CD4-positive, alpha-beta T cell (primary cell): ENCODE data around the gene STXBP2. TPM values are rescaled to one million over a fixed set of nuclear protein-coding genes. Genes with fewer than 3 reads are reported as not detected.

Experiments used
- ATAC-seq: fragments of 200-7000 bp; cut with Tn5 transposase; one replicate; pipeline ENCODE4 v1.10.0; 2022; ENCODE audit warnings: mild to moderate bottlenecking; ENCODE audit not compliant: poor library complexity
- CTCF ChIA-PET: fragments of 350-600 bp; sonication (Branson Sonifier 250); formaldehyde crosslinking; loops from one replicate; lab custom pipeline; 2021; ENCODE audit warnings: antibody characterized with exemption, inconsistent platforms; lab: Charles Lee
- POLR2A ChIA-PET: fragments of 350-600 bp; sonication (Branson Sonifier 250); formaldehyde crosslinking; loops from one replicate; lab custom pipeline; 2021; ENCODE audit warnings: antibody characterized with exemption, inconsistent platforms; lab: Charles Lee
- DNase-seq, 14 experiments: peaks; one replicate each; pipeline ENCODE4 v3.0.0-alpha.2; 2013 to 2020; ENCODE audit warnings: mixed read lengths in 2 of 14
- H3K27ac ChIP-seq, 2 donors: one replicate each; pipeline versions ENCODE4 v1.5.1 to v1.7.0; 2013; ENCODE audit warnings: low read length in 2 of 2, low read depth in 1 of 2, mild to moderate bottlenecking in 1 of 2
- H3K27me3 ChIP-seq, 2 experiments: 1 replicate in 1 of 2; 2 replicates in 1 of 2; pipeline versions ENCODE4 v1.6.1 to v1.7.0; 2013; ENCODE audit warnings: low read length in 2 of 2, control low read depth in 1 of 2, mild to moderate bottlenecking in 1 of 2, moderate library complexity in 1 of 2; ENCODE audit not compliant: insufficient read depth in 2 of 2, control insufficient read depth in 1 of 2
- H3K36me3 ChIP-seq: one replicate; pipeline ENCODE4 v1.6.1; 2013; ENCODE audit warnings: low read length, control low read depth; ENCODE audit not compliant: insufficient read depth
- H3K4me1 ChIP-seq: one replicate; pipeline ENCODE4 v1.6.1; 2013; ENCODE audit warnings: low read length, control low read depth; ENCODE audit not compliant: insufficient read depth
- H3K4me3 ChIP-seq: one replicate; pipeline ENCODE4 v1.5.1; 2013; ENCODE audit warnings: mild to moderate bottlenecking, low read length, moderate library complexity
- H3K9me3 ChIP-seq, 2 experiments: 1 replicate in 1 of 2; 2 replicates in 1 of 2; pipeline versions ENCODE4 v1.6.1 to v1.7.0; 2013; ENCODE audit warnings: low read length in 2 of 2, mild to moderate bottlenecking in 2 of 2, control low read depth in 1 of 2, moderate library complexity in 1 of 2; ENCODE audit not compliant: control insufficient read depth in 1 of 2, insufficient read depth in 1 of 2
- H3K27ac Mint-ChIP-seq: one replicate; pipeline ENCODE4 v1.8.0; 2020; ENCODE audit warnings: mixed read lengths
- H3K27me3 Mint-ChIP-seq: one replicate; pipeline ENCODE4 v1.8.0; 2021; ENCODE audit warnings: mixed read lengths
- H3K36me3 Mint-ChIP-seq: one replicate; pipeline ENCODE4 v1.8.0; 2021; ENCODE audit warnings: low read depth, mixed read lengths
- H3K4me1 Mint-ChIP-seq: one replicate; pipeline ENCODE4 v1.8.0; 2021; ENCODE audit warnings: low read depth, mixed read lengths
- H3K4me3 Mint-ChIP-seq: one replicate; pipeline ENCODE4 v1.8.0; 2020; ENCODE audit warnings: mild to moderate bottlenecking, mixed read lengths
- H3K9me3 Mint-ChIP-seq: one replicate; pipeline ENCODE4 v1.8.0; 2020; ENCODE audit warnings: mixed read lengths
- intact Hi-C, 2 experiments: fragments of 100-400 bp; cut with DNase I in 1 of 2; cut with micrococcal nuclease in 1 of 2; formaldehyde crosslinking; loops; one replicate each; pipeline versions ENCODE4 v1.15.1 to v1.9.0; 2023 to 2025; cut with DNase I, micrococcal nuclease
- total RNA-seq, 174 experiments: library from RNA in 2 of 174; stranded (reverse) in 2 of 174; gene quantifications; one replicate each; pipeline ENCODE4 v1.2.3 and lab custom pipeline; 2021 to 2026
- TF ChIP-seq, protein P1 (sequence below): fragments of 200-600 bp; IDR thresholded peaks from one replicate; pipeline ENCODE4 v1.8.0; 2022; ENCODE audit warnings: antibody characterized with exemption, mild to moderate bottlenecking

The STXBP2 gene
- total RNA-seq, 2 experiments from 2014 or later: 234 to 241 TPM

DNA sequence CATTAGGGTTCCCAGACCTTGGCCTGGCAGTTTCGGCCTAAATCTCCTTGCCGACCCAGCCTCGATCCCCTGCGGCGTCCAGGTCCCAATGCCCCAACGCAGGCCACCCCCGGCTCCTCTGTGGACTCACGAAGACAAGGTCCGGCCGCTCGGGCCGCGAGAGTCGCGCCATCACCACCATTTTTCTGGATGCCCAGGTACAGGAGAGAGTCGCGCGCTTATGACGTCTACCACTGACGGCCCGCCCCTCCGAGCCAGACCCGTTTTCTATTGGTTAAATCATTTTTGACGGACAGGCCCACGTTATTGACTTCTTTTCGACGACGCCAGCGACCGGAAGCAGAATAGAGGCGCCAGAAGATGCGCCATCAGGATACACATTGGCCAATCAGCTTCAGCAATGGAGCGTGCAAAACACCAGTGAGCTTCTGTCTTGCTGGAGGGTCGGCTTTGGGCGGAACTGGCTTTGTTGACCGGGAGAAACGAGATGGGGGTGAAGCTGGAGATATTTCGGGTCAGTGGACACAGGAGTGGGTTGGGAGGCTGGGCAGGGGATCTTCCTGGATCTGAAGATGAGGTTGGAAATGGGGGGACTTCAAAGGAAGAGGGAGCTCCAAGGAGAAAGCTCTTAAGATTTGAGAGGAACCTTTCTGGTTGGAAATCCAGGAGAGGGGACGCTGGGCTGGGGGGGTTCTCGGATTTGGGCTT lies 7.4 kb upstream of the STXBP2 start, which contains the start of the genes PET100 and XAB2:
TSS of gene PET100 (plus strand) at position 447 of the 708 bp plus-strand sequence. CDS start at position 488, 41 bp downstream.
TSS of gene XAB2 (minus strand) at position 199 of the 708 bp plus-strand sequence. CDS start at position 181, 18 bp downstream.
- peaks cover 34% of the 10 kb centered on the region for H3K4me1 Mint-ChIP-seq
- POLR2A ChIA-PET: interaction anchor here (0.6 to 2.2 kb wide), 38 partner anchors 9 to 1825 kb away, joined by 3 to 18 read pairs (median 4); partner anchors contain the start of genes ARHGEF18, CLEC4M, DENND1C and GPR108
- CTCF ChIA-PET: interaction anchor here (1.6 to 2.4 kb wide), 2 partner anchors 51 to 61 kb away, joined by 8 to 20 read pairs; partner anchors contain the start of gene TRAPPC5

DNA sequence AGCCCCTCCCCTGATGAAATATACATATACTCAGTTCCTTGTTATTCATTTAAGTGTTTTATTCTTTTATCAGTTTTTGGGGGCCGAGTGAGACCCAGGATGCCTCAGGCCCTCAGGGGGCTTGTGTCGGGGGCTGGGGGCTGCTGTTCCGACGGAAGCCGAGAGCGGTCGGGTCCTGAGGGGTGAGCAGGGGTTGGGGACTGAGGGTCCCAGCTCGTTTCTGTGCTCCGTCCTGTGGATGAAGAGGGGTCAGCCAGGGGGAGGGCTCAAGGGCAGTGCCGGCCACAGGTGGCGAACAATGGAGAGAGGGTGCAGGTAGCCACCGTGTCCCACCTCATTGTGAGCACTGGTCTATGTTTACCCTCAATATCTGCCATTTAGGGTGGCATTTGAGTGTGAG lies 5.3 kb upstream of the STXBP2 start:
- POLR2A ChIA-PET: interaction anchor here (1.2 kb wide), 1 partner anchor 14 kb away, joined by 3 read pairs; no protein-coding TSS in a partner anchor
- H3K27ac ChIP-seq: no peak overlapping the region
- peaks cover 54% of the 10 kb centered on the region for H3K4me1 ChIP-seq
- H3K36me3 ChIP-seq: peaks cover 31% of the 10 kb centered on the region
- Mint-ChIP-seq H3K27me3 (no peaks in the 10 kb centered on the region), H3K36me3 (peaks cover 39% of the 10 kb centered on the region), H3K4me1 (peaks cover 40% of the 10 kb centered on the region), H3K27ac (peak overlapping the region; percentile 96), H3K9me3 (no peaks in the 10 kb centered on the region), H3K4me3 (peak overlapping the region; percentile 65)
- TF ChIP-seq, protein P1, sequence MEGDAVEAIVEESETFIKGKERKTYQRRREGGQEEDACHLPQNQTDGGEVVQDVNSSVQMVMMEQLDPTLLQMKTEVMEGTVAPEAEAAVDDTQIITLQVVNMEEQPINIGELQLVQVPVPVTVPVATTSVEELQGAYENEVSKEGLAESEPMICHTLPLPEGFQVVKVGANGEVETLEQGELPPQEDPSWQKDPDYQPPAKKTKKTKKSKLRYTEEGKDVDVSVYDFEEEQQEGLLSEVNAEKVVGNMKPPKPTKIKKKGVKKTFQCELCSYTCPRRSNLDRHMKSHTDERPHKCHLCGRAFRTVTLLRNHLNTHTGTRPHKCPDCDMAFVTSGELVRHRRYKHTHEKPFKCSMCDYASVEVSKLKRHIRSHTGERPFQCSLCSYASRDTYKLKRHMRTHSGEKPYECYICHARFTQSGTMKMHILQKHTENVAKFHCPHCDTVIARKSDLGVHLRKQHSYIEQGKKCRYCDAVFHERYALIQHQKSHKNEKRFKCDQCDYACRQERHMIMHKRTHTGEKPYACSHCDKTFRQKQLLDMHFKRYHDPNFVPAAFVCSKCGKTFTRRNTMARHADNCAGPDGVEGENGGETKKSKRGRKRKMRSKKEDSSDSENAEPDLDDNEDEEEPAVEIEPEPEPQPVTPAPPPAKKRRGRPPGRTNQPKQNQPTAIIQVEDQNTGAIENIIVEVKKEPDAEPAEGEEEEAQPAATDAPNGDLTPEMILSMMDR: no peak
- H3K4me3 ChIP-seq: no peak overlapping the region
- no peak for ATAC-seq
- CTCF ChIA-PET: no interaction called here
- no peaks in the 10 kb centered on the region for H3K27me3 ChIP-seq
- DNase-seq: no peak
- intact Hi-C loops: no loop called here
- H3K9me3 ChIP-seq: no peaks in the 10 kb centered on the region

More for the DNA sequence above, 7.4 kb upstream of the STXBP2 start, which contains the start of the genes PET100 and XAB2:
- Histone ChIP-seq H3K4me3 (peak within 1 kb of the TSS; percentile 72), H3K36me3 (peaks cover 50% of the 10 kb centered on the region), H3K27ac (peak within 1 kb of the TSS; percentile 92 to 94), H3K27me3 (no peaks in the 10 kb centered on the region), H3K4me1 (peaks cover 44% of the 10 kb centered on the region), H3K9me3 (no peaks in the 10 kb centered on the region)
- Mint-ChIP-seq H3K27me3 (no peaks in the 10 kb centered on the region), H3K27ac (peak within 1 kb of the TSS; percentile 96), H3K4me3 (peak within 1 kb of the TSS; percentile 95), H3K36me3 (peaks cover 52% of the 10 kb centered on the region), H3K9me3 (no peaks in the 10 kb centered on the region)
- intact Hi-C loops: loop anchor here in 1 of 2 experiments (2.0 to 5.0 kb wide), 2 partner anchors 51 to 92 kb away; partner anchors contain the start of genes PNPLA6 and TRAPPC5
- peak; percentile 88 to 99 (median 94) for DNase-seq
- peak; percentile 97 for ATAC-seq
- TF ChIP-seq, protein P1: no peak

DNA sequence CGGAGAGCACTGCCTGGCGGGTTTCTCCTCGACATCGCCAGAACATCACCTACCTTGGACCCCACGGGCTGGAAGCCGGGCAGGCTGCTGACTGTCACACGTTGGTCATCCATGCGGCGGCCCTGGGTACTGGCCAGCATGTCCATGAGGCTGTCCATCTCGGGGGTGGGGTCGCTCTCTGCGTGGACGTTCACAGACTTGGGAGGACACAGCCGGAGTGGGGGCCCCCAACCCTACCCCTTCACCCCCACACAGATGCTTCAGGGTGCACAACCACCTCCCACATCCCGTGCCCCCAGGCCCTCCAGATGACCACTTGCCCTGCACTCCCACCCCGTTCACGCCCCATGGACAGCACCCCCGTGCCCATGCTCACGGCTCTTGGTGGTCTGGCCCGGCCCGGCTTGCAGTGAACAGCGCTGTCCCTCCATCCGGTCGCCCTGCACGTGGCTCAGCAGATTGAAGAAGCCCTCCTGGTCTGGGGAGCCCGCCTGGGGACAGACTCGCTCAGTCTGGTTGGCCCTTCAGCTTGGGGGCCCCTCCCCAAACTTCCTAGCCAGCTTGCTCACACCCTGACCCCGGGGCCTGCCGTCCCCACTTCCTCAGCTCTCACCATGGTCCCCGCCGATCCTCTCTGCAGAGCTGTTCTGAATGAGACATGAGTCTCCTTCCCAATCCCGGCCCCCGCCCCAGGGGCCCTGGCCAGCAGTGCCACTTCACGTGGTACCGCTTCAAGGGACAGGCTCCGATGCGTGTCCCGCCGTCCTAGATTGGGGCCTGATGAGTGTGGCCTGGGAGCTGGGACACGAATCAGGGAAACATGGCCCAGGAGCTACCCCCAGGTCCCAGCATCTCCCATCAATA lies 4.3 kb upstream of the STXBP2 start:
- DNase-seq: no peak
- TF ChIP-seq, protein P1: no peak
- intact Hi-C loops: no loop called here
- no peak overlapping the region for H3K27ac ChIP-seq
- no peaks in the 10 kb centered on the region for H3K9me3 ChIP-seq
- CTCF ChIA-PET: no interaction called here
- ATAC-seq: no peak
- no peak overlapping the region for H3K4me3 ChIP-seq
- H3K27me3 ChIP-seq: no peaks in the 10 kb centered on the region
- Mint-ChIP-seq H3K36me3 (peaks cover 38% of the 10 kb centered on the region), H3K9me3 (no peaks in the 10 kb centered on the region), H3K4me1 (peaks cover 45% of the 10 kb centered on the region), H3K27ac (peak overlapping the region; percentile 68), H3K27me3 (no peaks in the 10 kb centered on the region), H3K4me3 (peak overlapping the region; percentile 72)
- H3K36me3 ChIP-seq: peaks cover 21% of the 10 kb centered on the region
- POLR2A ChIA-PET: interaction anchor here (1.2 kb wide), 1 partner anchor 25 kb away, joined by 3 read pairs; no protein-coding TSS in a partner anchor
- H3K4me1 ChIP-seq: peaks cover 53% of the 10 kb centered on the region
